Tibial nerve (tissue), 4 donors: ENCODE measurements around the gene TMEM72.

ENCODE experiments used
- EP300 ChIP-seq, 2 donors: sonication (generic); formaldehyde crosslinking; IDR thresholded peaks; one replicate each; pipeline ENCODE4 v1.6.1; 2017; ENCODE audit warnings: antibody characterized with exemption in 2 of 2, mild to moderate bottlenecking in 1 of 2
- TF ChIP-seq, protein P1 (sequence below), 5 experiments: fragments of 200-600 bp in 3 of 5; fragments of 450-650 bp in 2 of 5; sonication (generic) in 3 of 5; IDR thresholded peaks; one replicate each; pipeline ENCODE4 v1.5.1; 2016 to 2019; ENCODE audit warnings: antibody characterized with exemption in 5 of 5, mild to moderate bottlenecking in 3 of 5, moderate library complexity in 2 of 5

DNA sequence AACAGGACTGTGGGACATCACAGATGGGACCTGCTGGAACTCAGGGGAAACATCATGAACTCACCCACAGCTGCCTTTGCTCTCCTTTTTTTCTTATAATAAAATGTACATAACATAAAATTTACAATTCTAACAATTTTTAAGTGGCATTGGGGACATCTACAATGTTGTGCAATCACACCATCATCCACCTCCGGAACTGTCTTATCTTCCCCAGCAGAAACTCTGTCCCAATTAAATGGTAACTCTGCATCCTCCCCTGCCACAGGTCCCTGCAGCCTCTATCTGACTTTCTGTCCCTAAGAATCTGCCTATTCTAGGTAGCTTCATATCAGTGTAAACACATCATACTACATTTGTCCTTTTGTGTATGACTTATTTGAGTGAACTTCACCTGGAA lies 19.4 kb upstream of the TMEM72 start:
- TF ChIP-seq, protein P1, sequence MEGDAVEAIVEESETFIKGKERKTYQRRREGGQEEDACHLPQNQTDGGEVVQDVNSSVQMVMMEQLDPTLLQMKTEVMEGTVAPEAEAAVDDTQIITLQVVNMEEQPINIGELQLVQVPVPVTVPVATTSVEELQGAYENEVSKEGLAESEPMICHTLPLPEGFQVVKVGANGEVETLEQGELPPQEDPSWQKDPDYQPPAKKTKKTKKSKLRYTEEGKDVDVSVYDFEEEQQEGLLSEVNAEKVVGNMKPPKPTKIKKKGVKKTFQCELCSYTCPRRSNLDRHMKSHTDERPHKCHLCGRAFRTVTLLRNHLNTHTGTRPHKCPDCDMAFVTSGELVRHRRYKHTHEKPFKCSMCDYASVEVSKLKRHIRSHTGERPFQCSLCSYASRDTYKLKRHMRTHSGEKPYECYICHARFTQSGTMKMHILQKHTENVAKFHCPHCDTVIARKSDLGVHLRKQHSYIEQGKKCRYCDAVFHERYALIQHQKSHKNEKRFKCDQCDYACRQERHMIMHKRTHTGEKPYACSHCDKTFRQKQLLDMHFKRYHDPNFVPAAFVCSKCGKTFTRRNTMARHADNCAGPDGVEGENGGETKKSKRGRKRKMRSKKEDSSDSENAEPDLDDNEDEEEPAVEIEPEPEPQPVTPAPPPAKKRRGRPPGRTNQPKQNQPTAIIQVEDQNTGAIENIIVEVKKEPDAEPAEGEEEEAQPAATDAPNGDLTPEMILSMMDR (IDR thresholded peaks at IDR 0.05) = no peak
- no peak for TF ChIP-seq EP300 (IDR thresholded peaks at IDR 0.05)
